NT2/D1 (cell line): ENCODE measurements around the gene TM9SF1.

Source experiments
- SUZ12 ChIP-seq: IDR thresholded peaks from 2 replicates; pipeline ENCODE4 v1.6.1; 2011; ENCODE audit not compliant: insufficient read length, insufficient read depth; ENCODE audit errors: extremely low read depth
- ZNF274 ChIP-seq: IDR thresholded peaks from 2 replicates; pipeline ENCODE4 v1.6.1; 2011; ENCODE audit warnings: mild to moderate bottlenecking, low read depth, low read length

DNA sequence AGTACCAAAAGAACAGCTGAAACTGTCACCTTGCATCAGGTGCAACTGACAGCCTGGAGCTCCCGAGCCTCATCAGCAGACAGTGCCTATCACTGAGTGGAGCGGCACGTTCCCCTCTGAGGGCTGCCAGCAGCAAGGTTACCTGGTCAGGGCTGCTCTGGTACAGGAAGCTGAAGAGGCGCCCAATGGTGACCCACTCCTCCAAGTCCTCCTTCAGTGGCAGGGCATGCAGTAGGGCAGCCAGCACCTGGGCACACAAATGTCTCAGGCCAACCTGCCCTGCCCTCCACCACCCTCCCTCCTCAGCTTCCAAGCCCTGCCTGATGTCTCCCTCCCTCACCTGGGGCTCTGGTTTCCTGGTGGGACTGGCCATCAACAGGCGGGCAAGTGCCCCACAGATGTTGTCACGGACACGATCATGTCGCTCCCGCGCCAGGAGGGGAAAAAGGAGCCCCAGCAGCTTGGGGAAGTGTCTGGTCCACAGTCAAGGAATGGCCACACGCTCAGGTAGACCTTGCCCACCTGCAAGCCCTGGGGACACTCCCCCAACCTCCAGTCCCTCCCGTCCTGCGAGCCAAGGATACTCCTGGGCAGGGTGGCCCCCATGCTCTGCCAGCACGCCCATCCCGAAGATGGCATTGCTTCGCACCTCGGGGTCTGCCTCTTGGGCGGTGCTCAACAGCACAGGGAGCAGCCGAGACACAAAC is 13.7 kb downstream of the TM9SF1 start:
- TF ChIP-seq SUZ12 (no peak), ZNF274 (no peak)
